Measurements from ENCODE around the gene RFC2.
"Not testable (repeated sequence)": the region's sequence is repeated elsewhere in the genome, so short reads cannot be mapped to it uniquely, and the experiment has no call there.

Gene RFC2

DNA sequence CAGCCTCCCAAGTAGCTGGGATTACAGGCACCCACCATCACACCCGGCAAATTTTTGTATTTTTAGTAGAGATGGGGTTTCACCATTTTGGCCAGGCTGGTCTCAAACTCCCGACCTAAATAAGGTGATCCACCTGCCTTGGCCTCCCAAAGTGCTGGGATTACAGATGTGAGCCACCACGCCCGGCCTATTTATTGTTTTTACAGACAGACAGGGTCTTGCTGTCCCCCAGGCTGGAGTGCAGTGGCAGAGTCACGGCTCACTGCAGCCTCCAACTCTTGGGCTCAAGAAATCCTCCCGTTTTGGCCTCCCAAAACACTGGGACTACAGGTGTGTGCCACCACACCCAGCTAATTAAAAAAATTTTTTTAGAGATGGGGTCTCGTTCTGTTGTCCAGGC, 46.0 kb downstream of the RFC2 start:
- peaks cover 6 to 18% of the 10 kb centered on the region in 2 donors for H3K36me3 Mint-ChIP-seq
- not testable (repeated sequence) for DNase-seq; H3K4me3 Mint-ChIP-seq; H3K9me3 Mint-ChIP-seq; H3K27ac Mint-ChIP-seq; ATAC-seq (replicated peaks); H3K27me3 Mint-ChIP-seq
- peaks cover 44 to 70% of the 10 kb centered on the region in 2 donors for H3K4me1 Mint-ChIP-seq

DNA sequence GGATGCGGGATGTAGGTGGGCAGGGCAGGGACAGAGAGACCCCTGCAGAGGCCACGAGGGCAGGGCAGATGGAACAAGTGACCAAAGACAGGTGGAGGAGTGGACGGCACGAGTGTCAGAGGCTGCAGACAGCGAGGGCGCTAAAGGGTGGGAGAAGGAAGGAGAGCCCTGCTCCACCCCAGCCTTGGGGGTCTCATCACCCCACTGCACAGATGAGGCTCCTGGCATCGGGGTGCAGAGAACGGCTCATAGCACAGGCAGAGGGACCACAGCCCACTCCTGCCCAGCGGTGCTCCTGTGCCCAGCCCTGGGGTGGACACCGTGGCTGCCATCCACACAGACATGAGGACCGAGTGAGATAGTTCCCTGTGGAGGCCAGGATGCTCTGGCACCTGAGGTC, 46.6 kb downstream of the RFC2 start:
- H3K27ac Mint-ChIP-seq: peak overlapping the region; percentile 81
- H3K9me3 Mint-ChIP-seq: no peaks in the 10 kb centered on the region
- ATAC-seq (replicated peaks): no peak
- H3K4me3 Mint-ChIP-seq: peak overlapping the region in 1 of 2 donors; percentile 18
- H3K27me3 Mint-ChIP-seq: peaks cover 0 to 4% of the 10 kb centered on the region in 2 donors
- DNase-seq: no peak
- peaks cover 42 to 74% of the 10 kb centered on the region in 2 donors for H3K4me1 Mint-ChIP-seq
- peaks cover 6 to 16% of the 10 kb centered on the region in 2 donors for H3K36me3 Mint-ChIP-seq

DNA sequence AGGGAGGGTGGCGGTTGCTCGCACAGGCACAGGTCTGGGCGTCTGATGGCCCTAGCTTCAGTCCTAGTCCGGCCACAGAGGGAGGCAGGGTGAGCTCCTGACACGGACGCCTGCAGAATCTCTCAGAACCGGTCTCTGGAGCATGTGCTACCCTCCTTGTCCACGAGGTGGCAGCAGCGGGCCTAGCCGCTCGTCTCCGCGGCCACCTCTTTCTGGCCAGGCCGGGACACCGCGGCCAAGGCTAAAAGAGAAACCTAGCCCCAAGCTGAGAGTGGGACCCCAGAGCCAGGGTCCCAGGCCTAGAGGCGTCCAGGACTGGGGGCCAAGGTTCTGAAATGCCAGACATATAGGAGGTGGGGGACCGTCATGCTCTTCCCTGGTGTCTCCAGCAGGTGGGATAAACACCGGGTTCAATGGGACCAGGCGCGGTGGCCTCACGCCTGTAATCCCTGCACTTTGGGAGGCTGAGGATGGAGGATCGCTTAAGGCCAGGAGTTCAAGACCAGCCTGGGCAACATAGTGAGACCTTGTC, 47.5 kb downstream of the RFC2 start:
- Mint-ChIP-seq H3K36me3 (peaks cover 5 to 13% of the 10 kb centered on the region in 2 donors), H3K27me3 (peaks cover 0 to 4% of the 10 kb centered on the region in 2 donors), H3K4me1 (peaks cover 39 to 69% of the 10 kb centered on the region in 2 donors), H3K9me3 (no peaks in the 10 kb centered on the region), H3K4me3 (peak overlapping the region; percentile 49 to 76), H3K27ac (peak overlapping the region; percentile 79)
- ATAC-seq (replicated peaks) (peak; percentile 38 to 47), DNase-seq (peak; percentile 74)

DNA sequence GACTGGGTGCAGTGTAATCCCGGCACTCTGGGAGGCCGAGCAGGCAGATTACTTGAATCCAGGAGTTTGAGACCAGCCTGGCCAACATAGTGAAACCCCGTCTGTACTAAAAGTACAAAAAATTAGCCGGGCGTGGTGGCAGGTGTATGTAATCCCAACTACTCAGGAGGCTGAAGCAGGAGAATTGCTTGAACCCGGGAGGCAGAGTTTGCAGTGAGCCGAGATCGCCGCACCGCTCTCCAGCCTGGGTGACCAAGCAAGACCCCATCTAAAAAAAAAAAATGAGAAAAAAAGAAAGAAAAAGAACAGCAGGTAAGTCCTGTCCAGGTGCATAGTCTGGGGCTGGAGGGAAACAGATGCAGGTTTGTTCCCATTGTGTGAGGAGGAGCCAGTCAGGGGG, 48.1 kb downstream of the RFC2 start:
- H3K4me3 Mint-ChIP-seq: peak overlapping the region in 1 of 2 donors; percentile 76
- not testable (repeated sequence) for H3K27ac Mint-ChIP-seq; DNase-seq; H3K9me3 Mint-ChIP-seq; ATAC-seq (replicated peaks); H3K27me3 Mint-ChIP-seq
- peaks cover 5 to 11% of the 10 kb centered on the region in 2 donors for H3K36me3 Mint-ChIP-seq
- H3K4me1 Mint-ChIP-seq: peaks cover 39 to 66% of the 10 kb centered on the region in 2 donors

DNA sequence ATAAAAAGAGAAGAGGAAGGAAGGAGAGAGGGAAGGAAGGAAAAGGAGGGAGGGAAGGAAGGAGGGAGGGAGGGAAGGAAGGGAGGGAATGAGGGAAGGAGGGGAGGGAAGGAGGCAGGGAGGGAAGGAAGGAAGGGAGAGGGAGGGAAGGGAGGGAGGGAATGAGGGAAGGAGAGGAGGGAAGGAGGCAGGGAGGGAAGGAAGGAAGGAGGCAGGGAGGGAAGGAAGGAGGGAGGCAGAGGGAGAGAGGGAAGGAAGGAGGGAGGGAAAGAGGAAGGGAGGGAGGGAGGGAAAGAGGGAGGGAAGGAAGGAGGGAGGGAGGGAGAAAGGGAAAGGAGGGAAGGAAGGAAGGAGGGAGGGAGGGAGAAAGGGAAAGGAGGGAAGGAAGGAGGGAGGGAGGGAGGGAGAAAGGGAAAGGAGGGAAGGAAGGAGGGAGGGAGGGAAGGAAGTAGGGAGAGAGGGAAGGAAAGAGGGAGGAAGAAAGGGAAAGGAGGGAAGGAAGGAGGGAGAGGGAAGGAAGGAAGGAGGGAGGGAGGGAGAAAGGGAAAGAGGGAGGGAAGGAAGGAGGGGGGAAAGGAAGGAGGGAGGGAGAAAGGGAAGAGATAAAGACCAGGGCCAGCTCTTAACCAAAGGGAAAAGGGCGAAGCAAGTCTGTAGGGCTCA, 50.1 kb downstream of the RFC2 start:
- H3K27ac Mint-ChIP-seq: peak overlapping the region; percentile 89
- H3K36me3 Mint-ChIP-seq: peaks cover 2 to 9% of the 10 kb centered on the region in 2 donors
- peaks cover 35 to 58% of the 10 kb centered on the region in 2 donors for H3K4me1 Mint-ChIP-seq
- H3K9me3 Mint-ChIP-seq: no peaks in the 10 kb centered on the region
- H3K27me3 Mint-ChIP-seq: peaks cover 0 to 4% of the 10 kb centered on the region in 2 donors
- no peak for DNase-seq
- ATAC-seq (replicated peaks): no peak
- H3K4me3 Mint-ChIP-seq: no peak overlapping the region

DNA sequence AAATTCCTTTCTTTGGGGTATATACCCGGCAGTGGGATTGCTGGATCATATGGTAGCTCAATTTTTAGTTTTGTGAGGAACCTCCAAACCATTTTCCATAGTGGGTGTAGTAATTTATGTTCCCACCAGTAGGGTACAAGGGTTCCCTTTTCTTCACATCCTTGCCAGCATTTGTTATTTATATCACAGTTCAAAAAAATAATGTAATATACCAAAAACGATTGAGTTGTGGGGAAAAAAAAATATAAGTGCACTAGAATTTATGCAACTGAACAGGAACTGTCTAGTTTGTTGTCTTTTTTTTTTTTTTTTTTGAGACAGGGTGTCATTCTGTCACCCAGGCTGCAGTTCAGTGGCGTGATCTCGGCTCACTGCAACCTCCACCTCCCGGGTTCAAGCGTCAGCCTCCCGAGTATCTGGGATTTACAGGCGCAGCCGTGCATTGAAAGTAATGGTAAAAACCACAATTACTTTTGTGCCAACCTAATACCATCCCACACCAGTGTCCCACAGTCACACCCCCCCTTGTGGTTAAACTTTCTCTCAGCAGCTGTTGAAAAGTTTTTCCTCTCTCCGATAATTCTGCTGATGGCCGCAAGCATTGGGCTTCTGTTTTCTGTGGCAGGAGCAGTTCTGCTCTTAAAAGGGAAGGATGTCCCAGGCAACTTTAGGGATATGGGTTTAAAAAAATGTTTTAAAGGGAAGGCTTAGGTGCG, 51.2 kb downstream of the RFC2 start:
- Mint-ChIP-seq H3K4me1 (peaks cover 32 to 51% of the 10 kb centered on the region in 2 donors), H3K4me3 (no peak overlapping the region), H3K27ac (no peak overlapping the region), H3K9me3 (no peaks in the 10 kb centered on the region), H3K36me3 (peaks cover 2 to 8% of the 10 kb centered on the region in 2 donors), H3K27me3 (peaks cover 0 to 4% of the 10 kb centered on the region in 2 donors)
- ATAC-seq (replicated peaks) (peak; percentile 44 to 48), DNase-seq (no peak)

DNA sequence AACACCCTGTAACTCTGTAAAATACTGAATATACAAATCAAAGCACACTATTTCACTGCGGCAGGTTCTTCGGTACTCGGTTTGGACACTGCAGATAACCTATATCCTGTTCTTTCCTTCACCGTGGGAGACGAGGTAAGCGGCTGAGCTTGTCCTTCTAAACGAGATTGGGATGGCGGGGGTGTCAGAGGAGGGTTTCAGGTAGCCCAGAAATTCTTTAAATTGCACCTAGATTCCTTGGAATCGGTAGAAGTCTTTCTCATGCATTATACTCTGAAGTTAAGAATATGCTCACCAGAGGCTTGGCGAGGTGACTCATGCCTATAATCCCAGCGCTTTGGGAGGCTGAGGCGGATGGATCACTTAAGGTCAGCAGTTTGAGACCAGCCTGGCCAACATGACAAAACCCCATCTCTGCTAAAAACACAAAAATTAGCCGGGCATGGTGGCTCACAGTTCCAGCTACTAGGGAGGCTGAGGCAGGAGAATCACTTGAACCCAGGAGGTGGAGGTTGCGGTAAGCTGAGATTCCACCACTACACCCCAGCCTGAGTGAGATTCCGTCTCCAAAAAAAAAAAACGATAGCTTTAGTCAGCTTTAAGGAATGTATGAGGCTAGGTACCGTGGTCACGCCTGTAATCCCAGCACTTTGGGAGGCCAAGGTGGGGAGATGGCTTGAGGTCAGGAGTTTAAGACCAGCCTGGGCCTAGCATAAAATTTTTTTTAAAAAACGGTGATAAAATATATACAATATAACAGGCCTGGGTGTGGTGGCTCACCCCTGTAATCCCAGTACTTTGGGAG, 54.4 kb downstream of the RFC2 start:
- peaks cover 5 to 30% of the 10 kb centered on the region in 2 donors for H3K36me3 Mint-ChIP-seq
- H3K4me1 Mint-ChIP-seq: peaks cover 14 to 27% of the 10 kb centered on the region in 2 donors
- peak overlapping the region; percentile 25 for H3K27ac Mint-ChIP-seq
- H3K4me3 Mint-ChIP-seq: no peak overlapping the region
- DNase-seq (no peak), ATAC-seq (replicated peaks) (no peak)
- H3K27me3 Mint-ChIP-seq: peaks cover 0 to 4% of the 10 kb centered on the region in 2 donors
- H3K9me3 Mint-ChIP-seq: no peaks in the 10 kb centered on the region

DNA sequence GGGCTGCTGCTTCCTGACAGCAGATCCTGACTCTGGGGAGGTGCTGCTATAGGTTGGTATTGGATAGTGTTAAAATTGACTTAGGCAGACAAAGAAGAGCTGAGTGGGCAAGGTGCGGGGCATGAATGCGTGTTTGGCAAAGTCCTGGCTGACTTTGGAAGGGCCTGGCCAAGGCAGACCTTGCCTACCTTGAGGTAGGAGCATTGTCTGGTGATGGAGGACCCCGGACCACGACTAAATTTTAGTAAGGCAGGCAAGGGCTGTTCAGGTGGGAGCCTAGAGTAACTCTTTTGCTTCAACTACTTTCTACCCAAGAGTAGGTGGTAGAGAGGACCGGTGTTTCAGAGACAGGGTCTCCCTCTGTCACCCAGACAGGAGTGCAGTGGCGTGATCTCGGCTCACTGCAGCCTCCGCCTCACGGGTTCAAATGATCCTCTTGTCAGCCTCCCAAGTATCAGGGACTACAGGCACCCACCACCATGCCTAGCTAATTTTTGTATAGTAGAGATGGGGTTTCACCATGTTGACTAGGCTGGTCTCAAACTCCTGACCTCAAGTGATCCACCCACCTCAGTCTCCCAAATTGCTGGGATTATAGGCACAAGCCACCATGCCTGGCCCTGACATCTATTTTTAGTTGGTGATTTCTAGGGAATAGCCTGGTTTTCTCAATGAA, 56.6 kb downstream of the RFC2 start:
- Mint-ChIP-seq H3K27ac (no peak overlapping the region), H3K4me3 (no peak overlapping the region), H3K36me3 (peaks cover 8 to 42% of the 10 kb centered on the region in 2 donors), H3K27me3 (no peaks in the 10 kb centered on the region), H3K4me1 (peaks cover 5 to 17% of the 10 kb centered on the region in 2 donors), H3K9me3 (no peaks in the 10 kb centered on the region)
- peak in 1 of 2 donors; percentile 12 for ATAC-seq (replicated peaks)
- no peak for DNase-seq

DNA sequence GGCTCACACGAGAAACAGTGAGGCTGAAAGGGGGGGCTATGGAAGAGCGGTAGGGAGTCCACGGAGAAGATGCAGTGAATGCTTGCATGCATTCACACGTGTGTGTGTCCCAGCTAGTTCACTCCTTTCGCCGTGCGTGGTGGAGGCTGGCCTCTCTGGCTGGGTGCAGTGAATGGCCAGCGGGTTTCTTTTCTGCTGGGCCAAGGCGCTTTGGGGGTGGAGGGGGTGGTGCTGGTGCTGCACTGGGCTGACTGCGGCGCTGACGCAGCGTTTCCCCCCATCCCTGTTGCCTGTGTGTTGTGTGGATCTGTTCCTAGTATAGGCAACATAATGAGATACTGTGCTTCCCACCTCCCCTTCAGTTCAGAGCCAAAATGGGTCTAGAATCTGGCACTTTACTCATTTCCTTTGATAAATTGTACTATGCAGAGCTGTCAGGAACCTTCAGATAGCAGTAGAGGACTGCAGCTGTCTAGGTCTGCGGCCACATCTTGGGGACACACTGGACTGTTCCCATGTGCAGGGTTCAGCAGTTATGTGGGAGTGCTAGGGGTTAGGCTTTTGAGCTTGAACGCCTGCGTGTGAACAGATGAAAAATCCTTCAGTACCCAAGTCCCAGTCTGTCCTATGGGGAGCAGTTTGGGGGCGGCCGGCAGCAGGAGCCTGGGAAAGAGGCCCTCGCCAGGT, 58.1 kb downstream of the RFC2 start:
- peak overlapping the region; percentile 67 for H3K27ac Mint-ChIP-seq
- H3K4me3 Mint-ChIP-seq; H3K27me3 Mint-ChIP-seq; ATAC-seq (replicated peaks); DNase-seq; H3K9me3 Mint-ChIP-seq: not testable (repeated sequence)
- H3K4me1 Mint-ChIP-seq: peaks cover 5 to 13% of the 10 kb centered on the region in 2 donors
- peaks cover 10 to 46% of the 10 kb centered on the region in 2 donors for H3K36me3 Mint-ChIP-seq

DNA sequence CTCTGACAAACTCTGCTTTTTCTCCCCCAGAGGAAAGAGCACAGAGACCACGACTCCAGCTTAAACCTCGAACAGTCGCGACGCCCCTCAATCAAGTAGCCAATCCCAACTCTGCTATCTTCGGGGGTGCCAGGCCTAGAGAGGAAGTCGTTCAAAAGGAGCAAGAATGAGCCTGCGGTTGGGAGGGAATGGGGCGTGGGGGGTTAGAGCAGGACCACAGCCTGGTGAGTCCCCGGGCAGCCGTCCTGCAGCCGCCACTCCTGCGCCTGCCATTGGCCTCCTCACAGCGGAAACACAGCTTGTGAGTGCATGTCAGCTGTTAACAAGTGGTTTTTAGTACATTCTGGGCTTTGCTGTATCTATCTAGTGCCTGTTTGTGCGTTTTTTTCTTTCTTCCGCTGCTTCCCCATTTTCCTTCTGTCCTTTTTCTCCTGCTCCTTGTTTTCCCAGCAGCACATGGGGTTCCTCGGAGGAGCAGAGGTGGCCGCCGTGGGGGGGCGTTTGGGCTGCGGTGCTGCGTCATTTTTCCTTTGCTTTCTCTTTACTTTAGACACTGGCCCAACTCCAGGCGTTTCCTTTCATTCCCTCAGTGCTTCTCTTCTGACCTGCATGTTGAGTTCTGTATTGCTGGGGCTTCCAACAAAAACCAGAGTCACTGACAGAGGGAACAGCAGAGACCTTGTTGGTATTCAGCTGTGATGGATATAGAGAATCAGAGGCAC, 58.9 kb downstream of the RFC2 start:
- not testable (repeated sequence) for H3K4me3 Mint-ChIP-seq; H3K9me3 Mint-ChIP-seq; H3K27me3 Mint-ChIP-seq; ATAC-seq (replicated peaks); DNase-seq
- Mint-ChIP-seq H3K27ac (peak overlapping the region; percentile 67), H3K36me3 (peaks cover 13 to 49% of the 10 kb centered on the region in 2 donors), H3K4me1 (peaks cover 5 to 13% of the 10 kb centered on the region in 2 donors)

DNA sequence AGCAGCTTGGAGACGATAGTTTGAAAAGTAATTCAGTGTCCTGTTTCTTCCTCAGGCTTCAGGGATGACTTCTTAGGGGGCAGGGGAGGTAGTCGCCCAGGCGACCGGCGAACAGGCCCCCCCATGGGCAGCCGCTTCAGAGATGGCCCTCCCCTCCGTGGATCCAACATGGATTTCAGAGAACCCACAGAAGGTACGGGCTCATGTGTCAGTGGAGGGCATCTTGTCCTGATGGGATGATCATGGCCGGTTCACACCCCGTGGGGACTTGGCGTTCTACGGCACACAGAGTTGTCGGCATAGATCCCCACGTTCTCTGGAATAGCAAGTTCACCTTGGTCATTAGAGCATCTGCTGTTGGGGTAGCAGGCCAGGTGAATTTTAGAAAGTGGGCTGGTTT, 59.5 kb downstream of the RFC2 start:
- Mint-ChIP-seq H3K27me3 (no peaks in the 10 kb centered on the region), H3K4me3 (no peak overlapping the region), H3K36me3 (peaks cover 16 to 53% of the 10 kb centered on the region in 2 donors), H3K4me1 (peaks cover 5 to 13% of the 10 kb centered on the region in 2 donors), H3K27ac (peak overlapping the region; percentile 43), H3K9me3 (no peaks in the 10 kb centered on the region)
- ATAC-seq (replicated peaks) (no peak), DNase-seq (no peak)

DNA sequence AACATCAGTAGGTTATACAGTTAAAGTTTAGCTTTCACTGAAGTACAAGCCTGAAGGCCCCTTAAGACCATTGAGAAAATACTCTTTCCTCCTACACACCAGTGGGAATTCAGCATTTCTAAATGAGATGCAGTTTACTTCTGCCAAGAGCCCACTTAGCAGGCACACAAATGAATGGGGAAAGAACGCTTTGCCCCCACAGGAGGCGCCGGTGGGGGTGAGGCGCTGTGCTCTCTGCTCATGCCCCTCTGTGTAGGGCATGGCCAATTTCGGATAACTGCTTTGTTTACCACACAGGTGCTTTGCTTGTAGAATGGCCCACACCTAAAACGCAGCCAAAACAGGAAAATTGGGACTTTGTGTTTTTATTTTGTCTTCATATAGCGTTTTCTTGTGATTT, 60.3 kb downstream of the RFC2 start:
- no peaks in the 10 kb centered on the region for H3K9me3 Mint-ChIP-seq
- peaks cover 16 to 53% of the 10 kb centered on the region in 2 donors for H3K36me3 Mint-ChIP-seq
- ATAC-seq (replicated peaks): no peak
- DNase-seq: no peak
- no peaks in the 10 kb centered on the region for H3K27me3 Mint-ChIP-seq
- peak overlapping the region; percentile 20 for H3K27ac Mint-ChIP-seq
- H3K4me1 Mint-ChIP-seq: peaks cover 5 to 13% of the 10 kb centered on the region in 2 donors
- no peak overlapping the region for H3K4me3 Mint-ChIP-seq

DNA sequence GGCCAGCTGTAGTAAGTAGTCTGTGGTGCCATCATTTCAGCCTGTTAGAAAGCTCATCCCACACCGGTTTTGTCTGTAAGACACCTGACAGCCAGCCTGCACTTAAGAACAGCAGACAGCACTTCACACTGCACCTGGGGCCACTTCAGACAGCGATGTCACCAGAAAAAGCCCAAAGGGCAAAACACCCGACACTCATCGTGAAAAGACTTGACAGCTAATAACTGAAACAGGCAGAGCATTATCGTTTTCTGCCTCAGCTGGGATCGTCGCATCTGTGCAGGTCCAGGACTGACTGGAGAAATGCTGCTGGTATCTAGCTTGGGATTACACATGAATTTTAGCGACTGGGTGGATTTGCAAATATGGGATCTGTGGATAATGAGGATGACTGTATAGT, 61.1 kb downstream of the RFC2 start:
- Mint-ChIP-seq H3K36me3 (peaks cover 23 to 62% of the 10 kb centered on the region in 2 donors), H3K9me3 (no peaks in the 10 kb centered on the region), H3K27ac (no peak overlapping the region), H3K27me3 (no peaks in the 10 kb centered on the region), H3K4me3 (no peak overlapping the region), H3K4me1 (peaks cover 10 to 19% of the 10 kb centered on the region in 2 donors)
- no peak for DNase-seq
- ATAC-seq (replicated peaks): no peak
